HG03066 (cell line): ENCODE results near the gene NHS.

Source experiments
- ATAC-seq: cut with Tn5 transposase; IDR thresholded peaks from one replicate; pipeline ENCODE4 v1.9.1; 2021; ENCODE audit warnings: low read depth; ENCODE audit not compliant: unreplicated experiment

The NHS gene

DNA sequence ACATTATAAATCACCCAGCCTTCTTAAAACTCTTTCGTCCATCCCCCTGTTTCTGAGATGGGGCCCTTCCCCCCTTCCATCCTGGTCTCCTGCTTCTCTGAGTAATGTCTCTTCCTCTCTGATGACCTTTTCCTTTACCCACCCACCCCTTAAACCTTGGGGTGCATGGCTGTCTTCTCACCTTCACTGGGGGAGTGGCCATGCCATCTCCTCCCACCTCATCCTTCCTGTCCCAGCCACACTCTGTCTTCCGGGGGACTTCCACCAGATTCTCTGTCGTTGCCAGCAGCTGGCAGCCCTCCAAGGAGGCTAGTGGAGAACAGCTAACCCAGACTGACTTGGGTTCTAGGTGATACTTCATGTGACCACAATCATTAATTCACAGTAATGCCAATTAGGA lies 279.1 kb downstream of the NHS start:
- no peak for ATAC-seq

DNA sequence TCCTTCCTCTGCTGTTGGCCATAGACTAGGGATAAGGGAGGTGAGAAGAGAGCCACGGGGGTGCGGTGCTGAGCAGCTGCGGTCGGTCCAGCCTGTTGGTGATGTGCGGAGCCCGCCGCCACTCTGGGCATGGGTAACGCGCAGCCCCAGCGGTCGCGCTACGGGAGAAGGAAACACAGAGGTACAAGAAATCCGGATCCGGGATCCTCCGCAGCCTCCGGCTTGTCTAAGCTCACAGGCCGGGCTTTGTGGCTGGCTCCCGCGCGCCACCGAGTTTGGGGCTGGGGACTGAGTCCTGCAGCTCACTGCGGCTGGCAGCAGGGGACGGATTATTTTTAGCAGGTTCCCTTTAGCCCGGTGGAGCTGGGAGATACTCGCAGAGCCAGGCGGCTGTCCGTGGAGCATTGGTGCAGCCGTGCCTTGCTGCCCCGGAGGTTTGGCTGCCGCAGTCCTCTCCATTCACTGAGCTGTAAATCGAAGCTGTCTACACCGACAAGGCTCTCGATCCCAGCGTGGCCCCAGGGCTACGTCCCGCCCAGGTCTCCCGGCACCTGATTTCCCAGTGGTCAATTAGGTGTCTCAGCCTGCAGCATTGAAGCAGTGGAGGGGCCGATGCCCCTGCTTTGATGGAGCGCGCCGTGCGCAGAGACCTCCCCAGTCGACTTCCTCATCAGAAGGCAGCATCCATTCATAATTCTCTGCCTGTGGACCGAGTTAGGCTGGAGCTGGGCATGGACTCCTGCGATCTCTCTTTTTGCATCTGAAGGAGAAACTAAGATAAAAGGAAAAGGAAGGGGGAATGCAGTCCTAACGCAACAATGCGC lies 280.4 kb downstream of the NHS start:
- ATAC-seq, result no peak

DNA sequence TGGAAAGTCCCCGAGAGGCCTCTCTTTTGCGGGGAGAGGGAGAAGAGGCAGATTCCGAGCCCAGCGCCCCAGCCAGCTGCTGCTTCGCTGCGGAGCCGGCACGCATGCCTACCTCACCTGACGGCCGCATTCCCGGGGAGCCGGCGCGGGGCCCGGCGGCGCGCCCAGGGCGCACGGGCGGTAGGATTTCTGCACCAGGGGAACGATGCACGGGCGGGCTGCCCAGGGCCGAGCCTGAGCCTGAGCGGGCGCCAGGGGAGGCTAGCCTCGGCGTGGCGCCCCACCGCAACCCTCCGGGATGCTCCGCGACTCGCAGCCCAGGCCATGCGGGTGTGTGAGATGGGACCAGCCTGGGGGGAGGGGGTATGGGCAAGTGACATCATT lies 281.0 kb downstream of the NHS start:
- ATAC-seq, result no peak

DNA sequence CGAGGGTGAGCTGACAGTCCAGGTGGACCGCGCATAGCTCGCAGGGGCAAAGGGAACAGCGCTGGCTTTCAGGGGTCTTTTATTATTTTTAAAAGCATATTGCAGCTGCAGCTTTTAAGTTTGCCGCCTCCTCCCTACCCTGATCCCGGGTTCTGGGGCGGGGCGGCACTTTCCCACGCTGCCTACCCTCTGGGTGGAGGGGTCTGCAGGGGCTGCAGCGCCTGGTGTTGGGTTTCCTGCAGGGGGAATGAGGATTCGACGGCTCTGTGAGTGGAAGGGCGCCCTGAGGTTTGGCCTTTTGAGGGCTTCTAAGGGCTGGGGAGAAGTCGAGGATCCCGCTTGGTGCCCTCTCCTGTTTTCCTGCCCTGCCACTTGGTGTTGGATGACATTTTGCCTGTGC lies 281.6 kb downstream of the NHS start:
- no peak for ATAC-seq

DNA sequence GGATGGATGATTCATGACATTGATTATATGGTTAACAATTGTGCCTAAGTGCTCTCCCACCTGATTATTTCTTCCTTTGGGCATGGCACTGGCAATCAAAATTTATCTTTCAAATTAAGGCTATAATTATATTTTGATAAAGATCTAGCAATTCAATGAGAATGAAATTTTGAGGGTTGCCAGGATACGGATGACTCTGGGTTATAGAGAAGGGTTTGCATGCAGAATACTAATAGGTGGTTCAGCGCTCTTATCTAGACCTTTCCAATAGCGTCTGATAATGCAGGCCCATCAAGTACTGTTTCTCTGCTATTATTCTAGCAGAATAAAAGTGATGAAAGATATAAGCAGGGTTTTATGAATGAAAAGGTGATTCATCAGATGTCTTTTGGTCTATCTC lies 287.4 kb downstream of the NHS start:
- ATAC-seq, result no peak

DNA sequence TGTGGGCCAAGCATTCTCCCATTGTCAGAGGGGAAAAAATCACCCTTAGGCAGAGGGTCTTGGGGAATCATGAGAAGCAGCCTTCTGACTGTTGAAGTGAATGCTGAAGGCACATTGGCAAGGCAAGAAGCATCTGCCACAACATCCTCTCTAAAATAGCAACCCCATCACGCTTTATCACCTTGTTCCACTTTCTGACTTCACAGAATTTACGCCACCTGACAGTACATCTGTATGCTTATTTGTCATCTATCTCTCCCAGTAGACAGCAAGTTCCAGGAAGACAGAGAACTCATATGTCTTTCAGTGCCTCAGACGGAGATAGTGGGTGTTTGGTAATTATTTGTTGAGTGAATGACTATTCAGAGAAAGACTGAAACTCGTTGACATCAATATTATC lies 293.9 kb downstream of the NHS start:
- ATAC-seq, result no peak

DNA sequence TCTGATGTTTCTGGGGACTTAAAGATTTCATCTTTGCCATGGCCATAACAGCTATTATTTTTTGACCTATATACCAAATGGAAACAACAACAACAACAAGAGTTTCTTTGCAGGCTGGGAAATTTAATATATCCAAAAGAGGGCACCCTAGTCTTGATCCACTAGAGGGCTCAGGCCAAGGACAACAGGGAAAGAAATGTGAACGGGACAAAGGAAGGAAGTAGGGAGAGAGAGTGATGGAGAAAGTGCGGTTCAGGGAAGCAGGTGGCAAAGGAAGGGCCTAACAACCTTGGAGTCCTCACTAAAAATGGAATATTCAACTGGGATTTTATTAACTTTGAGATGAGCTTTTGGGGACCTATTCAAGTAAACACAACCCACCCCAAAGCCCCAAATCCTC lies 294.5 kb downstream of the NHS start:
- ATAC-seq, result no peak

DNA sequence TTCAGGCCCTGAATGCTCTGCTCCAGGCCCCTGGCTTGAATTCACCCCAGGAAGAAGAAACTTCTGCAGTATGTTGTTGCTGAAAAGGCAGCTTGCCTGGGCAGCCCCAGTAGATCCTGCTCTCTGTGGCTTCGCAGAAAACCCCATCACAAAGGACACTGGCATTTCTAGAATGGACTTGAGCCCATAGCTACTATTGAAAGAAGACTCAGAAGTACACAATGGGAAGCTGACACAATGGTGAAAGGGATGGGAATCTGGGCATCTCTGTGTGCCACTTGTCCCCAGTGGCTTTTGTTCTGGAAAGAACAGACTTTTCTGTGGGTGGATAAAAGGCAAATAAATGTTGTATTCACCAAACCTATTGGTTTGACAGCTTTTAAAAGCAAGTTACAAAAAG lies 294.9 kb downstream of the NHS start:
- ATAC-seq, result no peak

DNA sequence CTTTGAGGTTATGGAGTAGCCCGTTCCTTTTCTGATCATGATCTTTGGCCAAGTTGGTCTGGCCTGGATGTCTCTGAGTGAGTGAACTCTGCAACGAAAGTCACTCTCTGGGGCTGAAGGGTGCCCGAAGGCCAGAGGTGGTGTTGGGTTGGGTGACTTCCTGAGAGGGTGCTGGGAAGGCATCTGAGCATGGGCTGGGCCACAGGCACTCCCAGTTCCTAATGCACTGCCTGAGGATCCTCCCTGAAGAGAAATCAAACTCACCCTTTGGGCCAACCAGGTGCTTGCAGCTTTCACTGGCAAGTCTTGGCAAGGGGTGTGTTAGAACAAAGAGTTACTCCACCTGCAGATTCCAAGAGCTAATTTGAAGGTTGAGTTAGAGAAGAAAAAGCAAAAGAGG lies 295.9 kb downstream of the NHS start:
- no peak for ATAC-seq

DNA sequence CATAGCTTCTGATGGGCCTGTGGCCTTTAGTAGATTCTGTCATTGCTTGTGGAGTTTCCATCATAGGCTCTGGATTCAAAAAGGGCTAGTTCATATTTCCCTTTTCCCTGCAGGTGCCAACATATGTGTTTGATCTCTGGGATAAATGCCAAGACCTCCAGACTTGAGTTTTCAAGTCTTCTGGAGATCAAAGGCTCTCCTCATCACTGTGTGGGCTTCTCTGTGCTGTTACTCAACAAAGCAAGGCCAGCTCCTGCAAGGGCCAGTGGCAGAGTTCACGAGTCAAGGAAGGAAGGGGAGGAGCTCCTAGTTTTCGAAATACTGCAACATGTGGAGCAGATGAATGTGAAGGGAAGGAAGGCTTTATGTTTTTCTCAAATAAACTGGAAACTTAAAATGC lies 299.6 kb downstream of the NHS start:
- no peak for ATAC-seq

DNA sequence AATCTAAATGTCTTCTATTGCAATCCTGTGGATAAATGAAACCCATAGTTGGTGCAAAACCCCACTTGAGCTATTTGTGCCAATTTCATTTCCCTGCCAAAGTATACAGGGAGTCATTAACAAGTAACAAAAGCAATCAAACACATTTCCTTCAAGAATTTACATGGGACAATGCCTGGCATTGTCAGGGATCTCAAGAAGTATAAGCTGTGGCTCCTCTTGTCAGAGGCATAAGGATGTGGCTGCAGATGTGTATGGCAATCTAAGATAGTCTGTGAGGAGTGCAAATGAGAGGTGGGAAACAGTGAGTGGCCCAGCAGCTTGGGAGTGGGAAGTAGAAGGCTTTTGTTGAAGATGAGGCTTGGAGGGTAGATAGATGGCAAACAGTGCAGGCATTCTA lies 304.3 kb downstream of the NHS start:
- ATAC-seq, result no peak

DNA sequence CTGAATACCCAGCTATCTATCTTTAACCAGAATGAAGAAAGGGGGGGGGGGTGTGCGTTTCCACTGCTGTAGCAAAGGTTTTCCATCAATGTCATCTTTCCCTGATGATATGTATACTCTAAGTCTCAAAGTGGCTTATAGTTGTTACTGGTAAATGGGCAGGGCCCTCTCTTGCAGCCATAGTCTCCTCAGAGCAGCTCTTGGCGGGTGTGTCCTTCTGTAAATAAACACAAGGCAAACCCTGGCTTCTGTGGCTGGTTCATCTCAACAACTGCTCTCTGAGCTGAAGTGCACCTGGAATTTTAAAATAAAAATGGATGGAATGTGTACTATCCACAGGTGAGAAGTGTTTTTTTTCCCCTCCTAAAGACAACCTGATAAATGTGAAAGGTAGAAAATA lies 304.8 kb downstream of the NHS start:
- ATAC-seq, result no peak

DNA sequence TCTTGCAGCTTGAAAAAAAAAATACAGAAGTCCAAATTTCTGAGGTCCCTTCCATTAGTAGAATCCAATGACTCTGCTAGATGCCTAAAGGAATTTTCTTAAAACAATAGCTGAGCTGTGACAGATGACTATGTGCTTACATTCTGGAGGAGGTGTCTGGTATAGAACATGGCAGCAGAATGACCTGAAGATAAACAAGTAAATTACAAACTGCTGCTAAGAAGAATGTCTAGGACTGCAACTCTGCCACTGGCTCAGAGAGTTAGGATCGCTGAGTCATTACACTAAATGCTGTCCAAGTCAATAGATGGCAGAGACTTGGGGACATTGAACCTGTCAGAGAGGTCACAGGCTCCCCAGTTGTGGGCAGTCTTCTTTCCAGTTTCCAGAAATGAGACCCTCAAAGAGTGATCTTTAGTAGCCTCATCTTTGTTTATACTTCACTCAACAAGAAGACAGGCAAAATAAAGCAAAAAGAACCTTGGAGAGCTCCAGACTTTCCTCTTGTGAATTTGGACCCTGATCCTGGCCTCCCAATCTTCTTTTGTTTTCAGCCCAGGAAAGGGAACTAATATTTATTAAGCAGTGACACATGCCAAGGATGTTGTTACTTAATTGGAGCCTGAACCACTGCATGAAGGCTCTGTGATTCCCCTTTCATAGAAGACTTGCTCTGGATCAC lies 305.9 kb downstream of the NHS start:
- no peak for ATAC-seq

DNA sequence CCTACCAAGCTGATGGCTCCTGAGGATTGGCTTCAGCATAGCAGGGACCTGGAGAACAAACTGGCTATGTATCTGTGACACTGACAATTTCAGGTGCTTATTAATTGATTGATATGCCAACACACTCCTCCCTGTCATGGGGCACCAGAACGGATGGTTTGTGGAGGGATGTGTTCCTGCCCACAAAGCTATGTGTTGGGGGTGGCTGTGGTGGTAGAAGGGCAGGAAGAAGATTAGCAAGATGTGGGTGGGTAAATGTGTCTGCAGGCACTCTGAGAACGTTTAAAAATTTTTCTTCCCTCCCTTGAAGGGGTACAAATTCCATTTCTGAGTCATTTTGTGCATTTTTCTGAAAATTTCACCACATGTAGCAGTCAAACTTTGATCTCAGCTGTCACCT lies 307.3 kb downstream of the NHS start:
- ATAC-seq, result no peak

DNA sequence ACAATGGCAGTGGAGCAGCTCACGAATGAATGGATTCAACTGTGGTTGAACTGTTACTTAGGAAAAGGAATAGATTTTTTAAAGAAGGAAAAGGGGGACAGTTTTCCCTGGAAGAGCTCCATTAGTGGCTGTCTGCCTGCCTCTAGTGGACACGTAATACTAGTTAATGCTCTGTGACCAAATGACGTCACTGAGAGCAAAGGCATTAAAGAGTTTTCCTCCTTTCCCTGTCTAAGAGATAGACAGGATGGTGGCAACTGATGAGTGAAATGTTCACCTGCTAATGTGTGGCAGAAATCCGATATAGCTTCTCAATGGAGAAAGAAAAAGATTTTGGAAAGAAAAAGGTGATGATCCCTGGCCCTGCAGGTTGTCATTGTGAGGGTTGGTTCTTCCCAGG lies 310.0 kb downstream of the NHS start:
- no peak for ATAC-seq

DNA sequence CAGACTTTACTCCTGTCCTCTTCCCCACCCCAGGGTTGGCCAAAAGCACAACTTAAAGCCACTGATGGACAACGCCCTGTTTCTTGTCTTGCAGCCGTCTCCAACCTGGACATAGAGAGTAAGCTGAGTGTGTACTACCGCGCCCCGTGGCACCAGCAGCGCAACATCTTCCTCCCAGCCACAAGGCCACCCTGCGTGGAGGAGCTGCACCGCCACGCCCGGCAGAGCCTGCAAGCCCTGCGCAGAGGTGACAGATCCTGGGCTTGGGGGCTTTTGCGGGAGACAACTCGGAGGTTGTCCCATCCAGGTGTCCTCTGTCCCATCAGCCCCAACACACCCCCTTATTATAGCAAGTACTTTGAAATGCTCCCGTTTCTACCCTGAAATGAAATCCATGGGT lies 312.6 kb downstream of the NHS start:
- no peak for ATAC-seq

DNA sequence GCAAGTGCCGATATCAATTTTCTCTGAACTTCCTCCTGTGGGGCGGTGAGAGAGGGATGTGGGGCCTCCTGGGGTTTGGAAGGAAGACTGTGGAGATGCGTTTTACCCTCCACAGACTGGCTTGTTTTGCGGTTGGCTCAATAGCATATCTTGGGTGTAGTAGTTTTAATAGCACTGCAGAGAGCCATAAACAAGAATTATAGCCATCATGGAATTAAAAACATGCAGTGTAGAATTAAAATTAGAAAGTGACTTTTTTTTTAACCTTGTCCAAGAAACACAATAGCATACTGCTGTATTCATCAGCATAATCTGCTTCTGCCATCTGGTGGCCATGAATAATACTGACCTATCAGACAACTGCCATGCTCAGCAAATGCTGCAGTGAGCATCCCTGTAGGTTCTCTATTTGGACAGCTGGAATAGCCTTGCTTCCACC lies 315.0 kb downstream of the NHS start:
- no peak for ATAC-seq

DNA sequence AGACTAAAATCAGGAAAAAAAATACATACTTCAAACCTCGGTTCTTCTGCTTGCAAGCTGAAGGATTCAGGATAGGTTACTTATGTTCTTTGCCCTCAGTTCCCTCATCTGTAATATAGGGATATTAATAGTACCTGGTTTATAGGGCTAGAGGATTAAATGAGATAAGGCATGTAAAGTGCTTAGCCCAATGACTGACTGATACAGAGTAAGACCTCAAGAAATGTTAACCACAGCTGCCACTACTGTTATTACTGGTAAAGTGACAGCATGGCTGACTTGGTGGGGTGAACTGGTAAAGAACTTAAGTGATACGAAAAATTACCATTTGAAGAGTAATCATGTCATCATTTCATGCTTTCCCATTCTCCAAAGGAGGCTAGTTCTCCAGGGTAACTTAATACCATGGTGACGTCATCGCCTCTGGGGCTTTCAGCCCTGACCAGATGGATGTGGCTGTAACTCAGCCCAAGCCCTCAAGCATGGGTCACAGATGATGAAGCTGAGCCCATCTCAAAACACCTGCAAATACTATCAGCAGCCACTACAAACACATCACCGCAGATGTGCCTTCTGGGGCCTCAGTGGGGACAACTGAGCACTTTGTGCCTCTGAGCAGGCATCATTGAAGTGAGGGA lies 317.8 kb downstream of the NHS start:
- ATAC-seq, result no peak

DNA sequence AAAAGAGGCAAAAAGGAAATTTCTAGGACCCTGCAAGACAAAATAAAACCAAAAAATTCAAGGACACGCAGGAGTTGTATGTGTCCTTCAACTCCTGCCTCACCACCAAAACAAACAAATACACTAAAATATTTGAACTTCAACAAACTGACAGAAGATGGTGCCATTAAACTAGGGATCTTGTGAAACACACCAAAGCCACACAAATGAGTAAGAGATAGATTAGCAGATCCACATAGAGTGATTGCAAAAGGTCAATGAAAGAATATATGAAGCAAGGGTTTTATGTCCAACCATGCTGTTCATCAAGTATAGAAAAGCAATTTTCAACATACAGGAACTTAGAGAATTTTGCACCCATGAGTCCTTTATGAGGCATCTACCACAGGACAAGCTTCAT lies 322.2 kb downstream of the NHS start:
- ATAC-seq, result no peak

DNA sequence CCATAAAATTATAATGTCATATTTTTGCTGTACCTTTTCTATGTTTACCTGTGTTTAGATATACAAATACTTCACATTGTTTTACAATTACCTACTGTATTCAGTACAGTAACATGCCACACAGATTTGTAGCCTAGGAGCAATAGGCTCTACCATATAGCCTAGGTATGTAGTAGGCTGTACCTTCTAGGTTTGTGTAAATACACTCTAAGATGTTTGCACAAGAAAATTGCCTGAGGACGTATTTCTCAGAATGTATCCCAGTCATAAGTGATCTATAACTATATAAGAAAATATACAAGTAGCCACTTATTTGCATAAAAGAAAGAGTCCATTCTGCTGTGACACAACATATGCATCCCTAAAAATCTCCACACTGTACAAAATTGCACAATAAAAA lies 326.0 kb downstream of the NHS start:
- no peak for ATAC-seq

DNA sequence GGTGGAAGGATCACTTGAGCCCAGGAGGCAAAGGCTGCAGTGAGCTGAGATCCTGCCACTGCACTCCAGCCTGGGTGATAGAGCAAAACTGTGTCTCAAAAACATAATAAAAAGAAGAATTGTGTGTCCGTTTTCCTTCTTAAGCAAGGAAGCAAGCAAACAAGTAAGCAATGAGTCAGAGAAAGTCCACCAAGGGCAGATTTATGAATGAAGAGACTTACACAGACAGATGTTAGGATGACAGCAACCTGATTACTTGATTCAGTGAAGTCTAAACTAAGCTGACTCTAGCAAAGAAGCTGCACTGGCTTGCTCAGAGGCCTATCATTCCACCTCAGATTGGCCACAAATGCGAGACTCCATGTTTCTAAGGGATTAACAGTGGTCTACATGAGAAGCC lies 328.2 kb downstream of the NHS start:
- ATAC-seq, result no peak

DNA sequence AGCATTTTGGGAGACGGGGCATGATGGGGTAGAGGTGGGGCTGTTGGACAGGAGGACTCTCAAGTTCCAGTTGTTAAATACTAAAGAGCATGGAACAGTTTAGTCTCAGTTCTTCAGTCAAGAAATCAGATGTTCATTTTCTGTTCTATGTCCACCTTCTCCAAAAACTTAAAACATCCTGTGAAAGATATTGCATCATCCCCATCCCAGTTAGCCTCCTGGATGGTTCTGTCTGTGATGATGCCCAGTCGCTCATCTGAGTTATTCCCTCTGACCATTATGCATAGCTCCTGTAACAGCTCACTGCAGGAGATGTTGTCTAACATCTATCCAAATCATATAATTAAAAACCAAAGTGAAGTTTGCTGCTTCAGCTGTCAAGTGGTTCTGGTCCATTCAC lies 330.2 kb downstream of the NHS start:
- ATAC-seq, result no peak
